K562 (cell line): ENCODE measurements around the gene PDE6D. TPM values are rescaled to one million over a fixed set of nuclear protein-coding genes. Genes with fewer than 3 reads are reported as not detected.

Experiments used
- ARNT ChIP-seq, 2 experiments: fragments of 450-650 bp; IDR thresholded peaks; 2 replicates each; pipeline ENCODE4 v1.6.1; 2016; ENCODE audit warnings: mild to moderate bottlenecking in 1 of 2
- ATF4 ChIP-seq: fragments of 450-650 bp; formaldehyde crosslinking; IDR thresholded peaks from 2 replicates; pipeline ENCODE4 v1.4.0; 2022; ENCODE audit warnings: mild to moderate bottlenecking, moderate library complexity
- BMI1 ChIP-seq: fragments of 150-350 bp; IDR thresholded peaks from 2 replicates; pipeline ENCODE4 v1.6.1; 2014; ENCODE audit warnings: low read length
- BRCA1 ChIP-seq, 2 experiments: fragments of 450-650 bp in 1 of 2; sonication (generic) in 1 of 2; formaldehyde crosslinking in 1 of 2; IDR thresholded peaks; 2 replicates each; pipeline versions ENCODE4 v1.5.0 to v1.6.1; 2017 to 2020; ENCODE audit warnings: mild to moderate bottlenecking in 1 of 2, missing genetic modification reagents in 1 of 2
- CREB1 ChIP-seq, 2 experiments: sonication (generic) in 1 of 2; formaldehyde crosslinking in 1 of 2; IDR thresholded peaks; 2 replicates each; pipeline versions ENCODE4 v1.6.1 to v1.8.0; 2012 to 2022; ENCODE audit warnings: inconsistent platforms in 1 of 2, mild to moderate bottlenecking in 1 of 2, missing genetic modification reagents in 1 of 2, moderate library complexity in 1 of 2
- EGR1 ChIP-seq: fragments of 450-650 bp; conservative IDR thresholded peaks from 2 replicates; pipeline ENCODE4 v1.6.1; 2017; ENCODE audit warnings: mild to moderate bottlenecking
- EP300 ChIP-seq: IDR thresholded peaks from 2 replicates; pipeline ENCODE4 v1.6.1; 2012; ENCODE audit warnings: low read length, improper control_type of control experiment
- EP400 ChIP-seq: fragments of 450-650 bp; IDR thresholded peaks from 2 replicates; pipeline ENCODE4 v1.6.1; 2017; ENCODE audit warnings: antibody characterized with exemption, mild to moderate bottlenecking, moderate library complexity
- ETV5 ChIP-seq: sonication (generic); formaldehyde crosslinking; IDR thresholded peaks from 2 replicates; pipeline ENCODE4 v1.4.0; 2020; ENCODE audit warnings: low read depth, mild to moderate bottlenecking, missing genetic modification reagents
- NONO ChIP-seq, 2 experiments: fragments of 200-400 bp in 1 of 2; fragments of 450-650 bp in 1 of 2; formaldehyde crosslinking in 1 of 2; IDR thresholded peaks; 2 replicates each; pipeline ENCODE4 v1.6.1; 2017; ENCODE audit warnings: low read depth in 2 of 2, mild to moderate bottlenecking in 2 of 2, moderate library complexity in 2 of 2, low read length in 1 of 2
- RB1 ChIP-seq: fragments of 450-650 bp; IDR thresholded peaks from 2 replicates; pipeline ENCODE4 v1.6.1; 2017; ENCODE audit warnings: low read depth, mild to moderate bottlenecking
- ZNF436 ChIP-seq: fragments of 250-450, 450-650 bp; sonication (Bioruptor Pico); formaldehyde crosslinking; IDR thresholded peaks from 2 replicates; pipeline ENCODE4 v1.7.0; 2020; ENCODE audit warnings: mild to moderate bottlenecking
- ZNF76 ChIP-seq: fragments of 250-450 bp; sonication (Bioruptor Pico); IDR thresholded peaks from 2 replicates; pipeline ENCODE4 v1.4.0; 2020; ENCODE audit warnings: mild to moderate bottlenecking, moderate library complexity, borderline replicate concordance
- polyA plus RNA-seq, 8 experiments: library from polyadenylated mRNA; depleted of rRNA in 4 of 8; stranded (reverse) in 5 of 8; unstranded in 3 of 8; fragments of >200 nt; fragmentation: Nextera tagmentation in 2 of 8; fragmentation: Illumina TruSeq in 1 of 8; extraction: Ambion mirVana in 2 of 8; extraction: Trizol in 1 of 8; gene quantifications; 2 replicates each; pipeline versions ENCODE4 v1.2.1 to v1.2.3, GENCODE V29; 2011 to 2014; ENCODE audit warnings: inconsistent platforms in 1 of 8, missing spikeins in 1 of 8
- total RNA-seq, 7 experiments: library from RNA; depleted of rRNA in 6 of 7; stranded (reverse); fragments of >200 nt in 6 of 7; fragmentation: Illumina TruSeq in 2 of 7; extraction: Trizol in 2 of 7; gene quantifications; 2 replicates each; pipeline versions ENCODE4 v1.2.1 to v1.2.3, GENCODE V29; 2011 to 2021; ENCODE audit warnings: low replicate concordance in 1 of 7
- TF ChIP-seq, protein P1 (sequence below): sonication (generic); formaldehyde crosslinking; IDR thresholded peaks from 2 replicates; pipeline ENCODE4 v1.8.1; 2023; ENCODE audit warnings: mild to moderate bottlenecking, missing genetic modification reagents
- TF ChIP-seq, protein P2 (sequence below): fragments of 200-800 bp; sonication (Bioruptor generic); IDR thresholded peaks from 2 replicates; pipeline ENCODE4 v1.6.1; 2016; ENCODE audit warnings: missing genetic modification characterization, missing compliant biosample characterization
- TF ChIP-seq, protein P3 (sequence below): fragments of 200-800 bp; sonication (Bioruptor generic); IDR thresholded peaks from 2 replicates; pipeline ENCODE4 v1.6.1; 2017; ENCODE audit warnings: missing genetic modification characterization, missing compliant biosample characterization

The PDE6D gene
- total and polyA plus RNA-seq, 9 of the 15 experiments (the other 6 are each of a cell fraction or from before 2014, with no cell fraction given), result 0.65 to 11.6 (median 7.0) TPM

DNA sequence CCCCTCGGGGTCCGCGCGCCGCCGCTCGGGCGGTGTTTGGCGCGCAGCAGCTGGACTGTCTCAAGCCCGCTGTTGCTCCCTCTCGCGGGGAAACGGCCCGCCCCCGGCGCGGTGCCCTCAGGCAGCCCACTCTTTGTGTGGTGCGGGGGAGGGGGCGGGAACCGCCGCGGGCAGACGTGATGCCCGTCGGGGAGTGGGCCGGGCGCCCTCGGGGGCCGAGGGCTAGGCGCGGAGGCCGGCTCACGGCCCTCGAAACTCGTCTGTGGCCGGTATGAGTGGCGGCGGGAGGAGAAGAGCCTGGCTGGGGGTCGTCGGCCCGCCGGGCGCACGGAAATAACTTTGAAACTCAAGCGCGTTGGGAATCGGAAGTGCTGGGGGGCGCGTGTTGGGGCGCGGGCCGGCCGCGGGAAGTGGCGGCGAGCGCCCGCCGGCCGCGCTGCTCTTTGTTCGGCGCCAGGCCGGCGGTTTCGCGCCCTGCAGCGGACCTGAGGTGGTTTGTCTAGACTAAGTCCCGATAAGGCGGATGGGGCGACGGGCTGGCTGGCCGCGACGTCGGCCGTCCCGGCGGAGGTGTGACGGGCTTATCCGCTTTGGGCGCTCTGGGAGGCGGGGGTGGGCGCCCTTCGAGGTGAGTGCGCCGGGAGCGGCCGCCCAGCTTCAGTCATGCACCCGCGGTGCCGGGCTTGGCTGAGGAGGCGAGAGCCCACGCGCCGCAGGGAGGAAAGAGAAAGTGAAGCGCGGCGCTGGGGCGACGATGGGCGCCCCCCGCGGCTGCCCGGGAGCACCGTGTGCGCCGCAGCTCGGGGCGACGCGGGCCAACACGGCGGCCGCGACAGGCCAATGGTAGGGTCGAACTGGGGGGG, 72.1 kb downstream of the PDE6D start (continued):
- TF ChIP-seq NONO (IDR thresholded peaks at IDR 0.05; ENCODE audit: low read depth in 2 of 2, low read length in 1 of 2) (peak; percentile 20 to 37; a peak in 1 of 4 replicates), ETV5 (CRISPR knock-in tag) (no peak), ZNF76 (no peak), ARNT (IDR thresholded peaks at IDR 0.05) (no peak), BMI1 (no peak), ATF4 (CRISPR knock-in tag) (no peak), EP400 (no peak), RB1 (no peak; the same call in 1 of the 2 replicates), EP300 (no peak), BRCA1 (IDR thresholded peaks at IDR 0.05) (no peak), BRCA1 (CRISPR knock-in tag; IDR thresholded peaks at IDR 0.05) (0 out of 2 replicates have a peak, but pooled peaks have one; percentile 11), CREB1 (IDR thresholded peaks at IDR 0.05) (no peak), CREB1 (CRISPR knock-in tag; IDR thresholded peaks at IDR 0.05) (no peak), ZNF436 (CRISPR knock-in tag) (no peak), EGR1 (peak; percentile 33; the same call in 1 of the 2 replicates)
- TF ChIP-seq, protein P1, sequence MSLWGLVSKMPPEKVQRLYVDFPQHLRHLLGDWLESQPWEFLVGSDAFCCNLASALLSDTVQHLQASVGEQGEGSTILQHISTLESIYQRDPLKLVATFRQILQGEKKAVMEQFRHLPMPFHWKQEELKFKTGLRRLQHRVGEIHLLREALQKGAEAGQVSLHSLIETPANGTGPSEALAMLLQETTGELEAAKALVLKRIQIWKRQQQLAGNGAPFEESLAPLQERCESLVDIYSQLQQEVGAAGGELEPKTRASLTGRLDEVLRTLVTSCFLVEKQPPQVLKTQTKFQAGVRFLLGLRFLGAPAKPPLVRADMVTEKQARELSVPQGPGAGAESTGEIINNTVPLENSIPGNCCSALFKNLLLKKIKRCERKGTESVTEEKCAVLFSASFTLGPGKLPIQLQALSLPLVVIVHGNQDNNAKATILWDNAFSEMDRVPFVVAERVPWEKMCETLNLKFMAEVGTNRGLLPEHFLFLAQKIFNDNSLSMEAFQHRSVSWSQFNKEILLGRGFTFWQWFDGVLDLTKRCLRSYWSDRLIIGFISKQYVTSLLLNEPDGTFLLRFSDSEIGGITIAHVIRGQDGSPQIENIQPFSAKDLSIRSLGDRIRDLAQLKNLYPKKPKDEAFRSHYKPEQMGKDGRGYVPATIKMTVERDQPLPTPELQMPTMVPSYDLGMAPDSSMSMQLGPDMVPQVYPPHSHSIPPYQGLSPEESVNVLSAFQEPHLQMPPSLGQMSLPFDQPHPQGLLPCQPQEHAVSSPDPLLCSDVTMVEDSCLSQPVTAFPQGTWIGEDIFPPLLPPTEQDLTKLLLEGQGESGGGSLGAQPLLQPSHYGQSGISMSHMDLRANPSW (CRISPR knock-in tag), result no peak
- TF ChIP-seq, protein P2, sequence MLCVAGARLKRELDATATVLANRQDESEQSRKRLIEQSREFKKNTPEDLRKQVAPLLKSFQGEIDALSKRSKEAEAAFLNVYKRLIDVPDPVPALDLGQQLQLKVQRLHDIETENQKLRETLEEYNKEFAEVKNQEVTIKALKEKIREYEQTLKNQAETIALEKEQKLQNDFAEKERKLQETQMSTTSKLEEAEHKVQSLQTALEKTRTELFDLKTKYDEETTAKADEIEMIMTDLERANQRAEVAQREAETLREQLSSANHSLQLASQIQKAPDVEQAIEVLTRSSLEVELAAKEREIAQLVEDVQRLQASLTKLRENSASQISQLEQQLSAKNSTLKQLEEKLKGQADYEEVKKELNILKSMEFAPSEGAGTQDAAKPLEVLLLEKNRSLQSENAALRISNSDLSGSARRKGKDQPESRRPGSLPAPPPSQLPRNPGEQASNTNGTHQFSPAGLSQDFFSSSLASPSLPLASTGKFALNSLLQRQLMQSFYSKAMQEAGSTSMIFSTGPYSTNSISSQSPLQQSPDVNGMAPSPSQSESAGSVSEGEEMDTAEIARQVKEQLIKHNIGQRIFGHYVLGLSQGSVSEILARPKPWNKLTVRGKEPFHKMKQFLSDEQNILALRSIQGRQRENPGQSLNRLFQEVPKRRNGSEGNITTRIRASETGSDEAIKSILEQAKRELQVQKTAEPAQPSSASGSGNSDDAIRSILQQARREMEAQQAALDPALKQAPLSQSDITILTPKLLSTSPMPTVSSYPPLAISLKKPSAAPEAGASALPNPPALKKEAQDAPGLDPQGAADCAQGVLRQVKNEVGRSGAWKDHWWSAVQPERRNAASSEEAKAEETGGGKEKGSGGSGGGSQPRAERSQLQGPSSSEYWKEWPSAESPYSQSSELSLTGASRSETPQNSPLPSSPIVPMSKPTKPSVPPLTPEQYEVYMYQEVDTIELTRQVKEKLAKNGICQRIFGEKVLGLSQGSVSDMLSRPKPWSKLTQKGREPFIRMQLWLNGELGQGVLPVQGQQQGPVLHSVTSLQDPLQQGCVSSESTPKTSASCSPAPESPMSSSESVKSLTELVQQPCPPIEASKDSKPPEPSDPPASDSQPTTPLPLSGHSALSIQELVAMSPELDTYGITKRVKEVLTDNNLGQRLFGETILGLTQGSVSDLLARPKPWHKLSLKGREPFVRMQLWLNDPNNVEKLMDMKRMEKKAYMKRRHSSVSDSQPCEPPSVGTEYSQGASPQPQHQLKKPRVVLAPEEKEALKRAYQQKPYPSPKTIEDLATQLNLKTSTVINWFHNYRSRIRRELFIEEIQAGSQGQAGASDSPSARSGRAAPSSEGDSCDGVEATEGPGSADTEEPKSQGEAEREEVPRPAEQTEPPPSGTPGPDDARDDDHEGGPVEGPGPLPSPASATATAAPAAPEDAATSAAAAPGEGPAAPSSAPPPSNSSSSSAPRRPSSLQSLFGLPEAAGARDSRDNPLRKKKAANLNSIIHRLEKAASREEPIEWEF (CRISPR knock-in tag), result no peak
- TF ChIP-seq, protein P3, sequence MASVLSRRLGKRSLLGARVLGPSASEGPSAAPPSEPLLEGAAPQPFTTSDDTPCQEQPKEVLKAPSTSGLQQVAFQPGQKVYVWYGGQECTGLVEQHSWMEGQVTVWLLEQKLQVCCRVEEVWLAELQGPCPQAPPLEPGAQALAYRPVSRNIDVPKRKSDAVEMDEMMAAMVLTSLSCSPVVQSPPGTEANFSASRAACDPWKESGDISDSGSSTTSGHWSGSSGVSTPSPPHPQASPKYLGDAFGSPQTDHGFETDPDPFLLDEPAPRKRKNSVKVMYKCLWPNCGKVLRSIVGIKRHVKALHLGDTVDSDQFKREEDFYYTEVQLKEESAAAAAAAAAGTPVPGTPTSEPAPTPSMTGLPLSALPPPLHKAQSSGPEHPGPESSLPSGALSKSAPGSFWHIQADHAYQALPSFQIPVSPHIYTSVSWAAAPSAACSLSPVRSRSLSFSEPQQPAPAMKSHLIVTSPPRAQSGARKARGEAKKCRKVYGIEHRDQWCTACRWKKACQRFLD (CRISPR knock-in tag), result no peak
